Endothelial cell of umbilical vein (primary cell): Measurements from ENCODE around the gene DPP10. TPM values are rescaled to one million over a fixed set of nuclear protein-coding genes. Genes with fewer than 3 reads are reported as not detected.

Experiments
- BruUV-seq: library from RNA; stranded (reverse); fragments of 400-500 nt; replicated peaks from 2 replicates; lab custom pipeline; 2021; lab: Mats Ljungman, UMichigan
- CTCF ChIA-PET: fragments of 300-600, 350-600 bp; sonication (Branson Sonifier 250); formaldehyde crosslinking; loops from one replicate; lab custom pipeline; 2021; ENCODE audit warnings: antibody characterized with exemption, inconsistent platforms; lab: Charles Lee
- POLR2A ChIA-PET: fragments of 300-600, 350-600 bp; sonication (Branson Sonifier 250); formaldehyde crosslinking; loops from one replicate; lab custom pipeline; 2021; ENCODE audit warnings: antibody characterized with exemption, inconsistent platforms; lab: Charles Lee
- DNase-seq: peaks from one replicate; pipeline ENCODE4 v3.0.0-alpha.2; 2011; ENCODE audit warnings: low read depth, low spot score
- FAIRE-seq: peaks from 2 replicates; lab custom pipeline; 2011; peaks lifted over from hg19 to GRCh38; lab: Jason Lieb, UNC
- H2AFZ ChIP-seq: 2 replicates; pipeline ENCODE4 v1.6.0; 2012; ENCODE audit warnings: low read depth, low read length, control low read depth, inconsistent platforms
- H3K27ac ChIP-seq: 2 replicates; pipeline ENCODE4 v1.5.1; 2011; ENCODE audit warnings: low read depth, mild to moderate bottlenecking, control low read depth, low read length, moderate library complexity; ENCODE audit not compliant: insufficient read depth
- H3K27me3 ChIP-seq, 2 experiments: 2 replicates each; pipeline versions ENCODE4 v1.6.0 to v1.6.1; 2011; ENCODE audit warnings: low read length in 2 of 2, mixed read lengths in 1 of 2; ENCODE audit not compliant: control insufficient read depth in 2 of 2, insufficient read depth in 2 of 2
- H3K36me3 ChIP-seq, 2 experiments: 2 replicates in 1 of 2; 3 replicates in 1 of 2; pipeline ENCODE4 v1.5.1; 2011; ENCODE audit warnings: low read length in 2 of 2, mild to moderate bottlenecking in 1 of 2, moderate library complexity in 1 of 2; ENCODE audit not compliant: control insufficient read depth in 2 of 2, insufficient read depth in 2 of 2; ENCODE audit errors: extremely low read depth in 1 of 2
- H3K4me1 ChIP-seq: 3 replicates; pipeline ENCODE4 v1.5.1; 2011; ENCODE audit warnings: mild to moderate bottlenecking, low read length; ENCODE audit not compliant: control insufficient read depth, insufficient read depth; ENCODE audit errors: extremely low read depth
- H3K4me2 ChIP-seq: 2 replicates; pipeline ENCODE4 v1.6.1; 2011; ENCODE audit warnings: low read length, control low read depth, mixed read lengths; ENCODE audit not compliant: insufficient read depth
- H3K4me3 ChIP-seq, 3 experiments: fragments of 200-600 bp in 1 of 3; sonication (generic), shearing (Covaris generic) in 1 of 3; replicated peaks in 1 of 3; 2 replicates each; pipeline ENCODE4 v1.5.1; 2011 to 2016; ENCODE audit warnings: control low read depth in 3 of 3, low read length in 3 of 3, mild to moderate bottlenecking in 2 of 3, inconsistent platforms in 1 of 3, low read depth in 1 of 3, moderate library complexity in 1 of 3; ENCODE audit not compliant: insufficient read depth in 1 of 3
- H3K79me2 ChIP-seq: 2 replicates; pipeline ENCODE4 v1.6.0; 2012; ENCODE audit warnings: low read length, inconsistent platforms; ENCODE audit not compliant: control insufficient read depth, insufficient read depth
- H3K9ac ChIP-seq: replicated peaks from 2 replicates; pipeline ENCODE3; 2011; ENCODE audit warnings: low read length, control low read depth; ENCODE audit not compliant: insufficient read depth; ENCODE audit errors: extremely low read depth
- H3K9me1 ChIP-seq: replicated peaks from 3 replicates; pipeline ENCODE4 v1.6.0; 2011; ENCODE audit warnings: mild to moderate bottlenecking, low read length; ENCODE audit not compliant: control insufficient read depth, insufficient read depth; ENCODE audit errors: extremely low read depth
- H3K9me3 ChIP-seq: replicated peaks from 2 replicates; pipeline ENCODE4 v1.5.1; 2012; ENCODE audit warnings: low read length, inconsistent platforms; ENCODE audit not compliant: control insufficient read depth, insufficient read depth
- H4K20me1 ChIP-seq: replicated peaks from 2 replicates; pipeline ENCODE3; 2011; ENCODE audit warnings: mild to moderate bottlenecking, low read length; ENCODE audit not compliant: control insufficient read depth, insufficient read depth; ENCODE audit errors: extremely low read depth
- CTCF ChIP-seq, 2 donors: IDR thresholded peaks; 1 replicate in 1 of 2; 2 replicates in 1 of 2; pipeline ENCODE4 v1.5.1; 2011; ENCODE audit warnings: low read length in 2 of 2, mild to moderate bottlenecking in 2 of 2, moderate library complexity in 2 of 2, control low read depth in 1 of 2, inconsistent platforms in 1 of 2, low read depth in 1 of 2; ENCODE audit not compliant: insufficient read depth in 1 of 2; ENCODE audit errors: extremely low read depth in 1 of 2
- FOS ChIP-seq: IDR thresholded peaks from 2 replicates; pipeline ENCODE4 v1.6.1; 2011; ENCODE audit warnings: mild to moderate bottlenecking, low read length, moderate library complexity, borderline replicate concordance; ENCODE audit not compliant: insufficient read depth
- GATA2 ChIP-seq: IDR thresholded peaks from 2 replicates; pipeline ENCODE4 v1.7.0; 2011; ENCODE audit warnings: low read depth, mild to moderate bottlenecking, moderate library complexity, mixed read lengths, low read length; ENCODE audit not compliant: insufficient read length, insufficient read depth
- MAX ChIP-seq: IDR thresholded peaks from 2 replicates; pipeline ENCODE4 v1.6.1; 2011; ENCODE audit not compliant: insufficient read depth, insufficient read length
- dilution Hi-C: fragments of 300-500 bp; cut with MboI; formaldehyde crosslinking; loops from one replicate; pipeline ENCODE4 v1.15.0; 2019; ENCODE audit warnings: low sequenced_read_pairs; ENCODE audit not compliant: extremely low pct_ligation_motif_present
- intact Hi-C: fragments of 100-400 bp; cut with micrococcal nuclease; formaldehyde crosslinking; loops from one replicate; pipeline ENCODE4 v1.10.0; 2022
- polyA plus RNA-seq, 4 experiments: library from polyadenylated mRNA; depleted of rRNA in 3 of 4; stranded (reverse) in 3 of 4; unstranded in 1 of 4; fragments of >200 nt; gene quantifications; 2 replicates each; pipeline versions ENCODE4 v1.2.1 to v1.2.3, GENCODE V29; 2011 to 2012; ENCODE audit warnings: missing spikeins in 1 of 4
- total RNA-seq: library from RNA; stranded (reverse); gene quantifications from 2 replicates; pipeline ENCODE4 v1.2.3, GENCODE V29; 2021

DPP10 gene
- total and polyA plus RNA-seq, 2 donors (not counting 3 experiments of a cell fraction or from before 2014, with no cell fraction given), result not detected

GRCh38 chr2:114642166-114642770, 199.8 kb downstream of the DPP10 start:
- no peaks in the 10 kb centered on the region for H3K9me1 ChIP-seq
- POLR2A ChIA-PET, result no interaction called here
- no peak for DNase-seq
- TF ChIP-seq FOS (no peak), GATA2 (no peak), MAX (no peak), CTCF (IDR thresholded peaks at IDR 0.05; ENCODE audit: extremely low read depth in 1 of 2, insufficient read depth in 1 of 2, low read depth in 1 of 2, low read length in 2 of 2) (no peak)
- no peaks in the 10 kb centered on the region for H3K4me1 ChIP-seq
- H3K4me3 ChIP-seq, result no peak overlapping the region
- no peak overlapping the region for H3K4me2 ChIP-seq
- no peak overlapping the region for H3K27ac ChIP-seq
- H3K9me3 ChIP-seq, result peaks cover 2% of the 10 kb centered on the region
- BruUV-seq, result no TSS peak
- dilution Hi-C loops, result no loop called here
- H3K79me2 ChIP-seq, result no peaks in the 10 kb centered on the region
- no peak overlapping the region for H3K9ac ChIP-seq
- CTCF ChIA-PET, result no interaction called here
- intact Hi-C loops, result no loop called here
- H4K20me1 ChIP-seq, result no peaks in the 10 kb centered on the region
- no peak for FAIRE-seq
- H2AFZ ChIP-seq, result no peak overlapping the region
- no peaks in the 10 kb centered on the region for H3K36me3 ChIP-seq
- no peaks in the 10 kb centered on the region for H3K27me3 ChIP-seq
